Activated naive CD8-positive, alpha-beta T cell treated with anti-CD3 and anti-CD28 coated beads for 36 hours (primary cell): Measurements from ENCODE around the gene AHI1. TPM values are rescaled to one million over a fixed set of nuclear protein-coding genes. Genes with fewer than 3 reads are reported as not detected.

Source experiments
- DNase-seq: peaks from one replicate; pipeline ENCODE4 v3.0.0; 2021
- H3K27ac Mint-ChIP-seq: one replicate; pipeline ENCODE4 v1.8.0; 2022; ENCODE audit warnings: mild to moderate bottlenecking, moderate library complexity, mixed read lengths
- H3K27me3 Mint-ChIP-seq: one replicate; pipeline ENCODE4 v1.8.0; 2022; ENCODE audit warnings: mild to moderate bottlenecking, mixed read lengths
- H3K36me3 Mint-ChIP-seq: one replicate; pipeline ENCODE4 v1.8.0; 2021; ENCODE audit warnings: mild to moderate bottlenecking, mixed read lengths
- H3K4me1 Mint-ChIP-seq: one replicate; pipeline ENCODE4 v1.8.0; 2021; ENCODE audit warnings: mixed read lengths
- H3K4me3 Mint-ChIP-seq: one replicate; pipeline ENCODE4 v1.8.0; 2022; ENCODE audit warnings: mild to moderate bottlenecking, moderate library complexity, mixed read lengths
- H3K9me3 Mint-ChIP-seq: one replicate; pipeline ENCODE4 v1.8.0; 2022; ENCODE audit warnings: mixed read lengths
- total RNA-seq, 2 experiments: library from RNA; stranded (reverse); gene quantifications; one replicate each; pipeline ENCODE4 v1.2.3, GENCODE V29; 2021

The AHI1 gene
- total RNA-seq, 2 experiments from 2014 or later: 35.6 to 37.1 TPM

DNA sequence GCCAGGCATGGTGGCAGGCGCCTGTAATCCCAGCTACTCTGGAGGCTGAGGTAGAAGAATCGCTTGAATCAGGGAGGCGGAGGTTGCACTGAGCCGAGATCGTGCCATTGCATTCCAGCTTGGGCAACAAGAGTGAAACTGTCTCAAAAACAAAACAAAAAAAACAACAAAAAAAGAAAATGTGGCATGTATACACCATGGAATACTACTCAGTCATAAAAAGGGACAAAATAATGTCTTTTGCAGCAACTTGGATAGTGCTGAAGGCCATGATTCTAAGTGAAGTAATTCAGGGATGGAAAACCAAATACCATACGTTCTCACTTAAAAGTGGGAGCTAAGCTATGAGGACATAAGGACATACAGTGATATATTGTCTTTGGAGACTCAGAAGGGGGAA, 220.1 kb downstream of the AHI1 start:
- peaks cover 2% of the 10 kb centered on the region for H3K4me1 Mint-ChIP-seq
- H3K36me3 Mint-ChIP-seq: peaks cover 2% of the 10 kb centered on the region
- H3K27me3 Mint-ChIP-seq: peaks cover 7% of the 10 kb centered on the region
- no peaks in the 10 kb centered on the region for H3K9me3 Mint-ChIP-seq
- no peak for DNase-seq
- H3K27ac Mint-ChIP-seq: no peak overlapping the region
- H3K4me3 Mint-ChIP-seq: no peak overlapping the region

DNA sequence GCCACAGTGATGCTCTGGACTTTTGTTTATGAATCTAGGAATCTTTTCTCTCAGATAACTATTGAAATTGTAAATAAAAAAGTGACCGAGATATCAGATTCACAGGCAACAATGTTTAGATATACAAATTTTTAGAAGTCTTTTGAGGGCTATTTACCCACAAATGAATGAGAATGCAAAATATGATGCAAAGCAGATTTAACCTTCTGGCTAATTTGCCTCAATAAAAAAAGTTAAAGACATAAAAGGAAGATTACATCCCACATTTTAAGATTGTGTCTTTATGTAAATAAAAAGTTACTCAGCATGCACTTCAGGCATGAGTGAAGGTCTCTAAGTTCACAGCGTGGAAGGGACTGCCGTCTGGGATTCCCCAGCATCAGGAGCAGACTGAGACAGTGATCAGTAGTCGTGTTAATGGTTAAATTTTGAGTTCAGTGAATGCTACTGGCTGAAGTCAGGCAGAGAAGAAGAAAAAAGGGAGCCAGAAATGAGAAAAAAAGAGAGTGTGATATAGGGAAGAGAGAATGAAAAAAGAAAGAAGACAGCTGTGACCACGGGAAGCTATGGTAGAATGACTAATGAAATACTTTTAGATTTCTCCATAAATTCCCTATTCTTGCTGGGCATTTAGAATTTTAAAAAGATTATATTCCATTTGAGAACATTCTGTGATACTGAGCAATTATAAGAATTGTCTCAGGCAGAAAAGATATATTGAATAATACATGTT, 222.8 kb downstream of the AHI1 start:
- peaks cover 7% of the 10 kb centered on the region for H3K27me3 Mint-ChIP-seq
- H3K36me3 Mint-ChIP-seq: peaks cover 2% of the 10 kb centered on the region
- H3K4me3 Mint-ChIP-seq: no peak overlapping the region
- no peak for DNase-seq
- H3K9me3 Mint-ChIP-seq: no peaks in the 10 kb centered on the region
- H3K4me1 Mint-ChIP-seq: no peaks in the 10 kb centered on the region
- H3K27ac Mint-ChIP-seq: no peak overlapping the region

DNA sequence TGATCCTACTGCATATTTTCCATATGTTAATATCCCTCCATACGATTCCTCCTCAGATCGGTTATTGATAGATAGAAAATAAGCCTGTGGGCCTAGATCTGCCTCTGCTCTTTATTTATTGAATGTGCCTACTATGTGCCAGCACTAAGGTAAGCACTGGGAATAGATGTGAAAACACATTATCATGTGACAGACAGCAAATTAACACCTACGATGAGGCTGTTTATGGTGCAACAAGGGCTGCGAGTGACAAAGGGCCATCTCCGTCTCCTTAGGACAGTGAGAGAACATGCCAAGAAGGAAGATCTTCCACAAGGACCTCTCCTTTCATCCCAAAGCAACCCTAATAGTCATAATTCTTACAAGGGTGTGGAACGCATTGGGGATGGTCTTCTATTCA, 225.9 kb downstream of the AHI1 start:
- H3K9me3 Mint-ChIP-seq: no peaks in the 10 kb centered on the region
- H3K27me3 Mint-ChIP-seq: peaks cover 3% of the 10 kb centered on the region
- H3K27ac Mint-ChIP-seq: no peak overlapping the region
- peaks cover 2% of the 10 kb centered on the region for H3K36me3 Mint-ChIP-seq
- H3K4me1 Mint-ChIP-seq: peaks cover 5% of the 10 kb centered on the region
- DNase-seq: no peak
- no peak overlapping the region for H3K4me3 Mint-ChIP-seq

DNA sequence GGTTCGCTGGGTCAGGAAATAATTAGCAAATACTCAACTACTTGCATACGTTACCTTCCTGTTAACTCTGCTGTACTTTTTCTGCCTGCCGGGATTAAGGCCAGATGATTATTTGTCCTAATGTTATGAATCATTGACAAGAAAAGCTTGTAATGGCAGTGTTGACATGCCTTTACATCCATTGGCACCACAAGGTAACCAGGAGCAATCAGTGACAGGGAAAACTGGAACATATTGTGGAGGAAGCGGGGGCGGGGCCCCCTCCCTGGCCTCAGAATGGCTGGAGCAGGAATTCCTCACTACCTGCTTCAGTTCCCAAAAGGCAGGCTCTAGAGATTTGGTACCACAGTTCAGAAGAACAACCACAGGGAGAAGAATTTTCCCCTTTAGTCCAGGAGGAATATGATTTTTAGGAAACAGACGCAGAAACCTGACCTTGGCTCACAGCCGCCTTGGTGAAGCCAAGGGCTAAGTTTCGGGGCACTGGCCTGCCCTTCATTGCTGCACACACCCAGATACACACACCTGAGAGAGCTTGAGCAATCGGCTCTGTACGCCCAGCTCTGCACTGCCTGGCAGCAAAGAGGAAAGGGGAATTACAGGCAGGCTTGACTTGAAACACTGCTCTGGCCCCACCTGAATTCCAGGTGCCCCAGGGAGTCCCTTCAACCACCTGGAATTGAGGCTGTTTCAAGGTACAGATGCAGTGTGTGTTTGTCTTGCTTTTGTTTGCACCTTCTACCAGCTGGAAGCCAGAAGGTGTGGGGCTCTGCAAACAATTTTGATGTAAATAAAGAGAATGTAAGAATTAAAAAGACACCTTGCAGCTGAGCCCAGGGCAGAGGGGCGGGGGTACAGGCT, 226.6 kb downstream of the AHI1 start:
- Mint-ChIP-seq H3K4me3 (no peak overlapping the region), H3K4me1 (peaks cover 5% of the 10 kb centered on the region), H3K27ac (no peak overlapping the region), H3K36me3 (no peaks in the 10 kb centered on the region), H3K9me3 (no peaks in the 10 kb centered on the region), H3K27me3 (no peaks in the 10 kb centered on the region)
- no peak for DNase-seq

- H3K9me3 Mint-ChIP-seq: peaks cover 1% of the 10 kb centered on the region
- DNase-seq: no peak
- H3K27me3 Mint-ChIP-seq: no peaks in the 10 kb centered on the region
- no peaks in the 10 kb centered on the region for H3K36me3 Mint-ChIP-seq
- H3K4me1 Mint-ChIP-seq: peaks cover 10% of the 10 kb centered on the region
- H3K27ac Mint-ChIP-seq: no peak overlapping the region
- no peak overlapping the region for H3K4me3 Mint-ChIP-seq
Measured at GRCh38 chr6:135269481-135269891, 228.1 kb downstream of the AHI1 start.

DNA sequence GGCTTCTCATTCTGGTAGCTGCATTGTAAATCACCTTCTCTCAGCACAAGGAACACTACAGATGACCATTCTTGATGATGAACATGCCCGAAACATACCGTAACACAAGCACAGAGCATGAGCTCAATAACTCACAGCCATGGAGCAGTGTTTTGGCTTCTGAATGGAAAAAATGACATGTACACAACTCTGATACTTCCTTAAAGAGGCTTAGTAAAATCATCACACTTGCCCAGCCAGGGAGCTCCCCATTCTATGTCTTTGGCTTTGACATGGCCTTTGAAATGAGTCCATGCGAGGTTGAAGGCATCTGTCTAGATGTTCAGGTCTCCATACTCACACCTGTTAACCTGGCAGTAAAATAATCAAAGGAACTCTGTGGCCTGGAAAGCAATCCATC, 228.8 kb downstream of the AHI1 start:
- Mint-ChIP-seq H3K36me3 (no peaks in the 10 kb centered on the region), H3K27me3 (no peaks in the 10 kb centered on the region), H3K27ac (no peak overlapping the region), H3K4me1 (peaks cover 10% of the 10 kb centered on the region), H3K9me3 (peaks cover 1% of the 10 kb centered on the region), H3K4me3 (no peak overlapping the region)
- DNase-seq: no peak

DNA sequence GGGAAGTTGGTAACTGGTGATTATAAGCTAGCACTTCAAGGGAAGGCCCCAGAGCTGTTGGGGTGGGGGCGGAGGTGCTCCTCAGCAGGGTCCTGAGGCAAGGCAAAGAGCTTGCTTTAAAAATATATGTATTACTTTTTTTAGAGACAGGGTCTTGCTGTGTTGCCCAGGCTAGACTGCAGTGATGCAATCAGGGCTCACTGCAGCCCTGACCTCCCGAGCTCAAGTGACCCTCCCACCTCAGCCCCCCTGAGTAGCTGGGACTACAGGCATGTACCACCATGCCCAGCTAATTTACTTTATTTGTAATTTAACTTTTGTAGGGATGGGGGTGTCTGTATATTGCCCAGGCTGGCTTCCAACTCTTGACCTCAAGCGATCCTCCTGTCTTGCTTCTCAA, 229.3 kb downstream of the AHI1 start:
- Mint-ChIP-seq H3K36me3 (no peaks in the 10 kb centered on the region), H3K4me1 (peaks cover 10% of the 10 kb centered on the region), H3K27me3 (no peaks in the 10 kb centered on the region), H3K4me3 (no peak overlapping the region), H3K9me3 (peaks cover 1% of the 10 kb centered on the region), H3K27ac (no peak overlapping the region)
- no peak for DNase-seq

GRCh38 chr6:135267085-135267484, 230.5 kb downstream of the AHI1 start:
- peaks cover 1% of the 10 kb centered on the region for H3K9me3 Mint-ChIP-seq

GRCh38 chr6:135266675-135267074, 230.9 kb downstream of the AHI1 start:
- Mint-ChIP-seq H3K36me3 (no peaks in the 10 kb centered on the region), H3K27me3 (no peaks in the 10 kb centered on the region), H3K9me3 (peaks cover 1% of the 10 kb centered on the region), H3K4me1 (peaks cover 10% of the 10 kb centered on the region), H3K4me3 (no peak overlapping the region), H3K27ac (no peak overlapping the region)
- DNase-seq: no peak

More at GRCh38 chr6:135267085-135267484, 230.5 kb downstream of the AHI1 start:
- Mint-ChIP-seq H3K4me1 (peaks cover 10% of the 10 kb centered on the region), H3K4me3 (no peak overlapping the region), H3K27ac (no peak overlapping the region), H3K27me3 (no peaks in the 10 kb centered on the region), H3K36me3 (no peaks in the 10 kb centered on the region)
- DNase-seq: no peak

DNA sequence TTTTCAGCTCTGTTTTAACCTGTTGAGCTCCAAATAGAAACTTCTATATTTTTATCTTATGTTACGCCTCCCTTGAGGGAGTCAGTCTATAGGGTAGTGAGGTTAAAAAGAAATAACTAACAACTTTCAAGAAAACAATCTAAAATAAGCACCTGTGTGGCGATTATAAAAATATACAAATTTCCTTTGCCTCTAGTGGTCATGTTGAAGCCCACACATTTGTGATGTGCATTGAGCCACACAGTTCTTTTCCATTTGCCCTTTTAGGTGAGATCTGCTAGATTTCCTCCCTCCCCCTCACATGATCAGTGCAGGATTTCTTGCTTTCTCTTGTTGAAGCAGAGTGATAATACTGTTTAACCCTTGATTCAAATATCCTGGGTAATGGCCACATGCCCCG, 232.3 kb downstream of the AHI1 start:
- no peak for DNase-seq

GRCh38 chr6:135261872-135262725, 235.4 kb downstream of the AHI1 start:
- no peak overlapping the region for H3K27ac Mint-ChIP-seq
- peaks cover 1% of the 10 kb centered on the region for H3K9me3 Mint-ChIP-seq
- H3K4me3 Mint-ChIP-seq: no peak overlapping the region
- H3K36me3 Mint-ChIP-seq: no peaks in the 10 kb centered on the region
- DNase-seq: no peak
- peaks cover 4% of the 10 kb centered on the region for H3K27me3 Mint-ChIP-seq
- peaks cover 4% of the 10 kb centered on the region for H3K4me1 Mint-ChIP-seq

More for the DNA sequence above, 232.3 kb downstream of the AHI1 start:
- H3K27ac Mint-ChIP-seq: no peak overlapping the region
- peaks cover 10% of the 10 kb centered on the region for H3K4me1 Mint-ChIP-seq
- H3K36me3 Mint-ChIP-seq: no peaks in the 10 kb centered on the region
- H3K27me3 Mint-ChIP-seq: no peaks in the 10 kb centered on the region
- no peak overlapping the region for H3K4me3 Mint-ChIP-seq
- peaks cover 1% of the 10 kb centered on the region for H3K9me3 Mint-ChIP-seq

DNA sequence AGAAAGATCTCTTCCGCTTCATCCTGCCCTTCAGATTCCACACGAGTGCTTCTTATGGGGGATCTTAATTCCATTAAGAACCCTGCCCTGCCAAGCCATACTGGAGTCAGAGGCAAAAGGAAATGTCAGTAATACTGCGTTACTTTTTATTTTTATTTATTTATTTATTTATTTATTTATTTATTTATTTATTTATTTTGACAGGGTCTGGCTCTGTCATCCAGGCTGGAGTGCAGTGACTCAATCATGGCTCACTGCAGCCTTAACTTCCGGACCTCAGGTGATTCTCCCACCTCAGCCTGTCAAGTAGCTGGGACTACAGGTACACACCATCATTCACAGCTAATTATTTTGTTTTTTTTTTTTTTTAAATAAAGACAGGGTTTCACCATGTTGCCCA, 236.9 kb downstream of the AHI1 start:
- Mint-ChIP-seq H3K27ac (no peak overlapping the region), H3K9me3 (peaks cover 1% of the 10 kb centered on the region), H3K4me1 (peaks cover 3% of the 10 kb centered on the region), H3K4me3 (no peak overlapping the region), H3K36me3 (no peaks in the 10 kb centered on the region), H3K27me3 (peaks cover 4% of the 10 kb centered on the region)
- DNase-seq: no peak

GRCh38 chr6:135258970-135259369, 238.6 kb downstream of the AHI1 start:
- Mint-ChIP-seq H3K27me3 (peaks cover 4% of the 10 kb centered on the region), H3K4me1 (no peaks in the 10 kb centered on the region), H3K27ac (no peak overlapping the region), H3K4me3 (no peak overlapping the region), H3K9me3 (no peaks in the 10 kb centered on the region), H3K36me3 (no peaks in the 10 kb centered on the region)
- DNase-seq: no peak

GRCh38 chr6:135257631-135258405, 239.7 kb downstream of the AHI1 start:
- Mint-ChIP-seq H3K36me3 (no peaks in the 10 kb centered on the region), H3K27me3 (peaks cover 4% of the 10 kb centered on the region), H3K4me1 (no peaks in the 10 kb centered on the region), H3K4me3 (no peak overlapping the region), H3K9me3 (no peaks in the 10 kb centered on the region), H3K27ac (no peak overlapping the region)
- DNase-seq: no peak
